ENCODE data around the gene ARID1B. TPM values are rescaled to one million over a fixed set of nuclear protein-coding genes. Genes with fewer than 3 reads are reported as not detected.

ARID1B gene
- total and polyA plus RNA-seq, 2 of the 13 experiments (the other 11 are each of a cell fraction or from before 2014, with no cell fraction given), result 20.1 to 32.6 TPM

DNA sequence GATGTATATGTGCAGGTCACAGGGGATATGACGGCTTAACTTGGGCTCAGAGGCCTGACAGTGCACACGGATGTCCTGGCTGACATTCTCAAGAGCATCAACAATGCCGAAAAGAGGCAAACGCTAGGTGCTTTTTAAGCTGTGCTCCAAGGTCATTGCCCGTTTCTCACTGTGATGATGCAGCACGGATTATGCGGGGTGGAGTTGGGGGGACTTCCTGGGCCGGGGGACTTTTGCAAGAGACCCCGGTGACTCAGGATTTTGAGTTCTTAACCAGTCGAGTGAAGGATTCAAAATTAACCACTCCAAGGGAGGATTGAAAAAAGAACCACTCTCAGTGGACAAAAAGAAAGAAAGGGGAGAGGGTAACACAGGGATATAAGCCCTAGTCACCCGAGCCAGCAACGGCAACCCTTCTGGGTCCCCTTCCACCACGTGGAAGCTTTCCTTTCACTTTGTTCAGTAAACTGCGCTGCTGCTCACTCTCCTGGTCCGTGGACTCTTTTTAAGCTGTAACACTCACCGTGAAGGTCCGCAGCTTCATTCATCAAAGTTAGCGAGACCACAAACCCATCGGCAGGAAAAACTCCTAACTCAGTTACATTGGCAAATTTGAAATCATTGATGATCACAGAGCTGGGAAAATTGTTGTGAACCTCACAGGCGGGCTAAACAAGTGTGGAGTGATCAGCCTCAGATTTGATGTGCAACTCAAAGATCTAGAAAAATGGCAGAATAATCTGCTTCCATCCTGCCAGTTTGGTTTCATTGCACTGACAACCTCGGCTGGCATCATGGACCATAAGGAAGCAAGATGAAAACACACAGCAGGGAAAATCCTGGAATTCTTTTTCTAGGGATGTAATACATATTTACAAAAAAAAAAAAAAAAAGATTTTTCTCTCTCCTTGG, 199.3 kb downstream of the ARID1B start:
- intact Hi-C loops (cut with micrococcal nuclease; ENCODE audit: unreplicated experiment), result no loop called here
- no peak overlapping the region for H3K27ac ChIP-seq (ENCODE audit: extremely low read length, insufficient read depth, low read length)
- ChIA-PET POLR2A (no interaction called here), CTCF (ENCODE audit: low intra/inter-chr PET ratio, low total read pairs) (no interaction called here)
- no peaks in the 10 kb centered on the region for H3K9me3 ChIP-seq (ENCODE audit: low read length)
- no peaks in the 10 kb centered on the region for H3K27me3 ChIP-seq (ENCODE audit: control insufficient read depth in 1 of 2, insufficient read depth in 2 of 2, low read length in 2 of 2)
- no peaks in the 10 kb centered on the region for H3K4me1 ChIP-seq (ENCODE audit: insufficient read depth, low read length)
- H3K36me3 ChIP-seq (replicated peaks in 1 of 2; ENCODE audit: control insufficient read depth in 1 of 2, insufficient read depth in 2 of 2, low read length in 2 of 2), result no peaks in the 10 kb centered on the region
- H3K79me2 ChIP-seq (ENCODE audit: insufficient read depth, low read length), result peaks cover 51% of the 10 kb centered on the region
- no TSS peak for BruUV-seq (replicated peaks)
- in situ Hi-C loops (cut with HindIII; ENCODE audit: extremely low pct_ligation_motif_present, low pct_unique_long_range_greater_than_20kb), result no loop called here
- H3K4me3 ChIP-seq (replicated peaks in 1 of 3; ENCODE audit: insufficient read depth in 1 of 3, low read depth in 2 of 3, low read length in 3 of 3), result no peak overlapping the region
- WGBS (ENCODE audit: low lambda C conversion rate), result 97% methylated on average over 21 of the region's 21 CpGs
- no peak overlapping the region for H2AFZ ChIP-seq (ENCODE audit: low read length)
- DNase-seq (ENCODE audit: low spot score) (no peak), ATAC-seq (no peak), FAIRE-seq (no peak)
- H4K20me1 ChIP-seq (ENCODE audit: insufficient read depth, low read length), result peaks cover 10% of the 10 kb centered on the region; the same call in 1 of the 2 replicates
- TF ChIP-seq RFX5 (IDR thresholded peaks at IDR 0.05; ENCODE audit: low read depth, low read length) (no peak), JARID2 (CRISPR knock-in tag; IDR thresholded peaks at IDR 0.05; ENCODE audit: insufficient replicate concordance) (no peak), GATAD1 (CRISPR knock-in tag; IDR thresholded peaks at IDR 0.05) (no peak), ZBTB38 (CRISPR knock-in tag; IDR thresholded peaks at IDR 0.05) (peak; percentile 52; the same call in 1 of the 2 replicates), FOXM1 (CRISPR knock-in tag; IDR thresholded peaks at IDR 0.05) (no peak), BHLHE40 (IDR thresholded peaks at IDR 0.05; ENCODE audit: low read length) (no peak), ZNF318 (CRISPR knock-in tag; IDR thresholded peaks at IDR 0.05) (no peak), ZBTB7B (CRISPR knock-in tag; IDR thresholded peaks at IDR 0.05) (no peak), ZNF776 (CRISPR knock-in tag; IDR thresholded peaks at IDR 0.05) (no peak)
- H3K4me2 ChIP-seq (ENCODE audit: low read depth, low read length), result no peak overlapping the region
- H3K9ac ChIP-seq (ENCODE audit: insufficient read depth, low read depth, low read length), result no peak overlapping the region
